GM18517 (cell line): Measurements from ENCODE around the gene WNT7A.

Experiments used
- ATAC-seq: cut with Tn5 transposase; IDR thresholded peaks from one replicate; pipeline ENCODE4 v1.9.1; 2021; ENCODE audit warnings: mild to moderate bottlenecking, moderate library complexity; ENCODE audit not compliant: unreplicated experiment

The WNT7A gene

GRCh38 chr3:13831386-13831996, 48.4 kb downstream of the WNT7A start:
- ATAC-seq, result no peak

- ATAC-seq, result no peak
Observed at GRCh38 chr3:13829311-13829710, 50.6 kb downstream of the WNT7A start.

- no peak for ATAC-seq
Observed at GRCh38 chr3:13828501-13829265, 51.2 kb downstream of the WNT7A start.

- no peak for ATAC-seq
Observed at GRCh38 chr3:13827699-13828098, 52.2 kb downstream of the WNT7A start.

GRCh38 chr3:13827256-13827655, 52.6 kb downstream of the WNT7A start:
- no peak for ATAC-seq

GRCh38 chr3:13826672-13827071, 53.2 kb downstream of the WNT7A start:
- no peak for ATAC-seq

- no peak for ATAC-seq
Observed at GRCh38 chr3:13825821-13826220, 54.0 kb downstream of the WNT7A start.

- no peak for ATAC-seq
Observed at GRCh38 chr3:13825311-13825579, 54.6 kb downstream of the WNT7A start.

- no peak for ATAC-seq
Observed at GRCh38 chr3:13824521-13825310, 55.2 kb downstream of the WNT7A start.

GRCh38 chr3:13823692-13824091, 56.2 kb downstream of the WNT7A start:
- no peak for ATAC-seq

- ATAC-seq, result no peak
Observed at GRCh38 chr3:13822871-13823585, 56.8 kb downstream of the WNT7A start.

- no peak for ATAC-seq
Observed at GRCh38 chr3:13822042-13822441, 57.8 kb downstream of the WNT7A start.

GRCh38 chr3:13821126-13821525, 58.7 kb downstream of the WNT7A start:
- no peak for ATAC-seq

- ATAC-seq, result no peak
Observed at GRCh38 chr3:13818919-13819318, 61.0 kb downstream of the WNT7A start.

- no peak for ATAC-seq
Observed at GRCh38 chr3:13815088-13815683, 64.7 kb downstream of the WNT7A start.

- ATAC-seq, result no peak
Observed at GRCh38 chr3:13812034-13812471, 67.8 kb downstream of the WNT7A start.

- no peak for ATAC-seq
Observed at GRCh38 chr3:13811614-13812013, 68.3 kb downstream of the WNT7A start.

- no peak for ATAC-seq
Observed at GRCh38 chr3:13808550-13808949, 71.3 kb downstream of the WNT7A start.

- no peak for ATAC-seq
Observed at GRCh38 chr3:13801361-13802204, 78.3 kb downstream of the WNT7A start.

- no peak for ATAC-seq
Observed at GRCh38 chr3:13800064-13800463, 79.8 kb downstream of the WNT7A start.
